ENCODE measurements around the gene DNAH11. TPM values are rescaled to one million over a fixed set of nuclear protein-coding genes. Genes with fewer than 3 reads are reported as not detected.

Gene DNAH11
- total RNA-seq, 1 experiment from 2014 or later: 1.0 TPM

Other genes starting within 250 kb of the DNAH11 start
- gene SP4, start 115.0 kb upstream of the DNAH11 start, total RNA-seq (2014; rRNA removed; shearing (Covaris generic)): 34.5 and 39.5 TPM in 2 replicates

Measured in SJCRH30 (cell line).